Islet precursor cell (in vitro differentiated cells): ENCODE data around the gene LCT.
"Not testable (repeated sequence)": the region's sequence is repeated elsewhere in the genome, so short reads cannot be mapped to it uniquely, and the experiment has no call there.

ENCODE experiments used
- DNase-seq: peaks from one replicate; pipeline ENCODE4 v3.0.0-alpha.2; 2018

The LCT gene

DNA sequence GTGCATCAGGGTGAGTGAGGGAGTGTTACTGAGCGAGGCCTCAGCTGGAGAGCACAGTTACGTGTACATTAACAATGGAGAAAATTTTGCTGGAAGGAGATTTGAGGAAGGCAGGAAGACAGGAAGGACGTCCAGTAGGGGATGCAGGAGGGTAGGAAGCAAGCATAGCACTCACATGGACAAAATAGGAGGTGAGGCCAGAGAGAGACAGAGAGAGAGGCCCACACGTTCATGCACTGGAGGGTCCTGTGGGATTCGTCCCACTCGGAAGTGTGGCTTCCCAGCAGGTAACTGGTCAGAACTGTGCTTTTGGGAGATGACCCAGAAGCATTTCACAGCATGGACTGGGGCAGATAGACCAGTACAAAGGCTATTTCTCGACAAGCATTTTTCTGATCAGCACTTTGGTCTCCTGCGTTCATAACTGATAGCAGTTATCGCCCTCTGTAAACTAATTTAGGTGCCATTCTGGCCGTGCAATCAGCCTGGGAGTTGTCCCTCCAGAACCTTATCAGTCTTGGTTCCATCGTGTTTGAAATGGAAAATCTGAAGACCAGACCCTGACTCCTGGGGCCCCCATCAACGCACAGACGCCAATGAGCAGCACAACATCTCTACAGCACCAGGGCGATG, 5.7 kb downstream of the LCT start:
- no peak for DNase-seq

DNA sequence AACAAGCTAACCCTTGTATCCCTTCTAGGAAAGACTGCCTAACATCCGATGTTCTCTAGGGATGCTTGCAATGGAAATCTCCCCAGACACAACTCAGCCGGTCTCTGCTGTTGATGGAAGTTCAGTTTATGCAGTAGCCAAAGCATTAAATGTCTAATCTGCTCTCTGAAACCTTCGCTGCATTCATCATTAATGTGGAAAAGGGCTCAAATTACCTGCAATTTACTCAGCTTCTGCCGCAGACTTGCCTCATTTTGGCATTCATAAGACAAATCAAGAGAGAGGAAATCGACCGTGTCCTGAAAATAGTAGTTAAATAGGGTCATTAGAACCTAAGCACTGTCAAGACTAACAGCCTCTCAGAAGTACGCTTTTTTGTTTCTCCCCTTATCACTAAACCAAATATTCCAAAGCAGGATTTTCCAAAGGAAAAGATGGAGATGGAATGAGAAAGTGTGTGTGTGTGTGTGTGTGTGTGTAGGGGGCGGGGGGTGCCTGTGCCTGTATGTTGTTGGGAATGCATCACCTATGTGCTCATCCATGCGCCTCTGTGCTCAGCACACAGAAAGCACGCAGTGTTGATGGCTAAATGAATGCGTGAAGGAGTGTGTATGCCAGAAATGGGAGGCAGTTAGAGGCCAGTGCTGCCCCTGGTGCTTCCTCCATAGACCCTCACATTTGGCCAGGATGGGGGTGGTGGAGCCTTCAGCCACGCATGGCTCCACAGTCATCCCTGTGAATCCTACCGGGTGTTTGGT, 7.4 kb downstream of the LCT start:
- DNase-seq: no peak

- DNase-seq: no peak
Observed at GRCh38 chr2:135826544-135826943, 10.4 kb downstream of the LCT start.

GRCh38 chr2:135825550-135826176, 11.3 kb downstream of the LCT start:
- no peak for DNase-seq

DNA sequence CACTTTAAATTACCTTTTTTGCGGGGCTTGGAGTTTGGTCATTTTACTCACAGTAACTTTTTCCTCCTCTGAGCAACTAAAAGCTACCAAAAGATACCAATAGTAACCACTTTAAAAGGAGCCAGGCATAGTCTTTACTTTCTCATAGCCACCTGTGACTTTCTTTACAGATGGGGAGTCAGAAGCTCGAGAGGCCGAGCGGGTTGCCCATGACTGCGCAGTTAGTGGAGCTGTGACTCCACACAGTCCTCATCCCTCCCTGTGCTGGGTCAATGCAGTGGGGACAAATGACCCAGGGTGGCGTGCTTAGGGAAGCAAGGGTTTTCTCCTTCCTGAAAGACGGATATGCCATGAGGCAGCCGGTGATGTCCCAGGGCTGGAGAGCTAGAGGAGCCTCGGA, 11.9 kb downstream of the LCT start:
- no peak for DNase-seq

- DNase-seq: no peak
Observed at GRCh38 chr2:135822855-135823254, 14.1 kb downstream of the LCT start.

DNA sequence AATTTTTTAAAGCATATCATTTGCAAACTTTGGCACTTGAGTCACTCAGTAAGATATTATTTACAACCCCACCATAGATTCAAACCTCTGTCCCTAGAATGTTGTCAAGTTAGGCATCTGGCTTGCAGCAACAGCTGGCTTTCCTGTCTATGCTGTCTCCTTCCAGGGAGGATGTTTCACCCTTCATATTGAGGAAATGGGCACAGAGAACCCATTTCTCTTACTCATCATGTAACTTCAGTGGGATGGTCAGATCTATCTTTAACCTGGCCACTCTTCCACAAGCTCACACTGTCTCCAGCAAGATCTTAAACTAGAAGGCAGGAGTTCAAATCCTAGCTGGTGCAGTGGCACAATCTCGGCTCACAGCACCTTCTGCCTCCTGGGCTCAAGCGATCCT, 15.8 kb downstream of the LCT start:
- no peak for DNase-seq

DNA sequence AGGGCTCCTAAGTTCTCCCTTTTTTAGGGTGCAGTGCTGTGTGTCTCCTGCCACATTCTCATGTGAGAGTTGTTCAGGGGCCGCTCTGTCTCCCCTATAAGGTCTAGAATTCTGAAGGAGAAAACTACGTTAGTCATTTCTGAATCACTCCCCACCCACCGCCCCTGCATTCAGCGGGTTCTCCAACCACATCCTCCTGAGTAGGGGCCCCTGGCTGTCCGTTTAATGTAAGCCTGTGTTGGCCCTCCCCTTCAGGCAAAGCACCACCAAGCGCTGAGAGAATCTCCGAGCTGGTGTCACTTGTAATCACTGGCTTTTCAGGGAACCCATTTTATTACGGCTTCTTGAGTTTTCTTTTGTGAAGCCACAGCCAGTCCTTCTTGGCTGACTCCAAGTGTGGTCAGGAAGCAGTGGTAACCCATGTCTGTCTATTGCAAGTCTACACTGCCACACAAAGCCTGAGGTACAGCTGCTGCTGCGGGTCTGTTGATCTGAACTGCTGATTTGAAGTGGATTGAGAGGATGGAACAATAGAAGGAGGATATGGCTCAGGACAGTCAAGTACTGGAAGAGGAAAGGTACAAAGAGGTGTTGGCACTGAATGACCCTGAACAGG, 16.9 kb downstream of the LCT start:
- DNase-seq: peak; percentile 30

DNA sequence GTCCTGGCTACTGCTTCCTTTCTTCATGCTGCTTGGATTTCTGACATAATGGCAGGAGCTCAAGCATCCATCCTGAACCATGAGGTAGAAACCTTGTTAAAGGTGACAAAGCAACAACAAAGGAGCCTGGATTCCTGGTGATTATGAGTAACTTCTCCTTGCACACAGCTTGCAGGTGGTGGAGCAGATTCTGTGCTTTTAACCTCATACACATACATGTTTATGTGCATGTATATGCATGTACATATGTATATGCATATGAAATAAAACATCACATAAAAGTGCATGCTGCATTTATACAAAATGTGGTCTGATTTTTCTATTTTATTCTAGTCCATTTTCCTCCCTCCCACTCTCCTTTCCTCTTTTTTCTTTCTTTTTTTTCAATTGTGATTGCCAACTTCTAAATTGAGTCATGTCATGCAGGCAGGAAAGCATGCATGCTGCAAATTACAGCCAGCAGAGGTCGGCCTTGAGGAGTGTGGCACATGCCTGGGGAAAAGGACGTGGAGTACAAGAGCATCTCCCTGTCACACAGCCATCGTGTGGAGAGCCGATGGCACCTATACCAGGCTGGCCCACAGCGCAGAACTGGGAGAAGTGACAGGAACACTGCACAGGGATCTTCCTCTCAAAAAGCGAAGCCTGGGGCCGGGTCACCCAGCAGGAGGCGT, 17.9 kb downstream of the LCT start:
- peak; percentile 71 for DNase-seq

GRCh38 chr2:135817951-135818350, 19.0 kb downstream of the LCT start:
- DNase-seq: peak; percentile 37

DNA sequence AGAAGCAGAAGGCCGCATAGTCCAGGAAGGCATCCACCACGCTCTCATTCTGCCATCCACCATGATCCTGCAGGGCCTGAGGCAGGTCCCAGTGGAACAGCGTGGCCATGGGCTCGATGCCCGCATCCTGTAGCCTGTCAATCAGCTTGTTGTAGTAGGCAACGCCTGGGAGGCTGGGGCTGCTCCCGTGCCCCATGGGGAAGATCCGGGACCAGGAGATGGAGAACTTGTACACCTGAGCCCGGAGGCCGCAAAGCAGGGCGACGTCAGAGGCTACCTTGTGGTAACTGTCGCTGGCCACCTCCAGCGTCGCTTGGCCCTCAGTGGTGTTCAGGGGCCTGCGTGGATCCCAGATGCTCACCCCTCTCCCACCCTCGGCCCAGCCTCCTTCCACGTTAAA, 19.5 kb downstream of the LCT start:
- no peak for DNase-seq

GRCh38 chr2:135815269-135815668, 21.7 kb downstream of the LCT start:
- DNase-seq: no peak

DNA sequence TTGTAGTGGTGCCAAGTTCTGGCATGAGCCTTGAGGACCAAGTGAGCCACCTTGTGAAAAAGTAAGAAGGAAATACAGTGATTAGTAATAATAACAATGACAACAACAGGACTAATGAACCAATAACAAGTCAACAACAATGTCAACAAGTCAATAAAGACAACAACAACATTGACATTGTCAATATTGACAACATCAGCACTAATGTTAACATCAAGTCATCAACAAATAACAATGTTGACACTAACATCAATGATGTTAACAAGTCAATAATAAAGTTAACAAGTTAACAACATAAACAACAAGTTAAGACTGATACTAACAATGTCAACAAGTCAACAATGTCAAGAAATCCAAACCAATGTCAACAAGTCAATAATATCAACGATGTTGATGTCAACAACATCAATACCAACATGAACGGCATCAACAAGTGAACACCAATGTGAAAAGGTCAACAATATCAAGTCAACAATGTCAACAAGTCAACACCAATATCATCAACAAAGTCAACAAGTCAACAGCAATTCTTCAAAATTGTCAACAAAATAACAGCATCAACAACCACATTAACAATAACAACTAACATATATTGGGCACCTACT, 24.0 kb downstream of the LCT start:
- no peak for DNase-seq

DNA sequence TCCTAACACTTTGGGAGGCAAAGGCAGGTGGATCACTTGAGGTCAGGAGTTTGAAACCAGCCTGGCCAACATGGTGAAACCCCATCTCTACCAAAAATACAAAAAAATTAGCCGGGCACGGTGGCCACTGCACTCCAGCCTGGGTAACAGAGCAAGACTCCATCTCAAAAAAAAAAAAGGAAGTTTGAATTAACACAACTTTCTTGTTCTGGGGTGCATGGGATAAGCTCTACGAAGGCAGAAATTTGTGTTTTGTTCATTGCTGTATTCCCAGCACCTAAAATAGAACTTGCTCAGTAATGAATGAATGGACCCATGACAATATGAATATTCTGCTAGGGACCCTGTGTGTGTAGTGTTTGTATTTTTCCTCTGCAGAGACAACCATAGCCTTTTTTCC, 29.1 kb downstream of the LCT start:
- not testable (repeated sequence) for DNase-seq

- DNase-seq: no peak
Observed at GRCh38 chr2:135803278-135803677, 33.7 kb downstream of the LCT start.

- DNase-seq: no peak
Observed at GRCh38 chr2:135802350-135802749, 34.6 kb downstream of the LCT start.

- no peak for DNase-seq
Observed at GRCh38 chr2:135800513-135801460, 36.2 kb downstream of the LCT start.

- no peak for DNase-seq
Observed at GRCh38 chr2:135799738-135800137, 37.2 kb downstream of the LCT start.

DNA sequence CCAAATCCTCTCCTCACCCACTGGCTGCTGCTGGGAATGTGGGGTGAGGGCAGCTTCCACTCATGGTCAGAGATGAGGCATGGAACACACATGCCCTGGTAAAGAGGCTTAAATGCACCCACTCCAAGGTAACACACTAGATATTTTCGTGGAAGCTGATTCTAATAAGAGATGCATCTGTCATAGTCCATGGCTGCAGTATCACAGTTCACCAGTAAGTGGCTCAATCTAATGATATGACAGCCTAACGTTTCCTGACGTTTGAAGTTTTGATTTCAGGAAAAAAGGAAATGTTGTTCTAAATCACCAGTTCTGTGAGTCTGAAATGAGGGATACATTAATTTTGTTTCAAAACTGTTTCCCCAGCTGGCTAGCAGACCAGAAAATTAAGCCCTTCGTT, 38.2 kb downstream of the LCT start:
- no peak for DNase-seq

GRCh38 chr2:135798275-135798705, 38.7 kb downstream of the LCT start:
- DNase-seq: no peak

DNA sequence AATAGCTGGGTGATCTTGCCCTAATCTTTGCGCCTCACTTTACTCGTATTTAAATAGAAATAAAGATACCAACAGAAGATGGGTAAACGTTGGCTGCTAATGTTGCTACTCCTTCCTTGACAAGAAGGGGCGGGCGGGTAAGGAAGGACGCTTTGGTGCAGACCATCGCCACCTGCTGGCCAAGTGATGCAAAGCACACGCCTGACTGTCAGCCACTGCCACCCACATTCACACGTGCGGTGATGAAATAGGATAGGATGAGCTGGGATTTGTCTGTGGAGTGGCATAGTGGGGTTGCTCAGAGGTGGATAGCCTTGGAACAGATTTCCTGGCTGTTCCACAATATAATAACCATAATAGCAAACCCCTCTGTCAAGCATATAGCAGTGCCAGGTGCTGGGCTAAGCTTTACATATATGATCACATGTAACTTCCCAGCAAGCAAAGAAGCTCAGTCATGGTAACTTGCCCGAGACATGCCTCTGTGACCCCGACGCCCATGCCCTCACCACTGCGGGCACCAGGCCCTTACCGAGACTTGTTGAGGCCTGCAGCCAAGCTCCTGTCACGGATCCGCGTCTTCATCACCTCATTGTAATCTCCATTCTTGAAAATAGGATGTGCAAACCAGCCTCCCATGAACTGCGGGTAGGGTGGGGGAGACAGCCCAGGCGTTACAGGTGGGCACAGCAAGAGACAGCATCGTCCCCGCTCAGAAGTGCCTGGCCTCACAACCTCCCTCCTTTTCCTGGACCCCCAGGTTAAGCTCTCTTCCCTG, 39.3 kb downstream of the LCT start:
- peak; percentile 86 for DNase-seq
